HUES64 (cell line): Measurements from ENCODE around the gene PAXX.
"Not testable (repeated sequence)": the region's sequence is repeated elsewhere in the genome, so short reads cannot be mapped to it uniquely, and the experiment has no call there.

Experiments
- H3K27ac ChIP-seq: 2 replicates; pipeline ENCODE4 v1.7.0; 2013; ENCODE audit warnings: low read depth, low read length, inconsistent platforms
- H3K27me3 ChIP-seq: 2 replicates; pipeline ENCODE4 v1.6.1; 2013; ENCODE audit warnings: mild to moderate bottlenecking, low read length; ENCODE audit not compliant: insufficient read depth
- H3K36me3 ChIP-seq: 2 replicates; pipeline ENCODE4 v1.6.1; 2013; ENCODE audit warnings: mild to moderate bottlenecking, low read length; ENCODE audit not compliant: insufficient read depth
- H3K4me1 ChIP-seq: 2 replicates; pipeline ENCODE4 v1.6.1; 2013; ENCODE audit warnings: mild to moderate bottlenecking, low read length, moderate library complexity; ENCODE audit not compliant: insufficient read depth
- H3K4me3 ChIP-seq: 2 replicates; pipeline ENCODE4 v1.5.1; 2013; ENCODE audit warnings: mild to moderate bottlenecking, low read length, moderate library complexity
- H3K9ac ChIP-seq: 2 replicates; pipeline ENCODE4 v1.6.1; 2013; ENCODE audit warnings: mild to moderate bottlenecking, low read depth, low read length
- H3K9me3 ChIP-seq: 2 replicates; pipeline ENCODE4 v1.6.1; 2013; ENCODE audit warnings: low read depth, low read length; ENCODE audit not compliant: insufficient read depth
- WGBS: fragments of 150-250, 120-280 bp; methylation state at CpG from one replicate; pipeline ENCODE4 v1.1.7; 2013; ENCODE audit warnings: missing lambda C conversion rate; 5-methylcytosine and 5-hydroxymethylcytosine counted together

The PAXX gene

GRCh38 chr9:137032858-137033257 lies 40.6 kb downstream of the PAXX start:
- no peaks in the 10 kb centered on the region for H3K36me3 ChIP-seq
- H3K4me3 ChIP-seq, result no peak overlapping the region
- no peaks in the 10 kb centered on the region for H3K9me3 ChIP-seq
- peaks cover 10% of the 10 kb centered on the region for H3K27me3 ChIP-seq
- H3K9ac ChIP-seq, result no peak overlapping the region
- H3K4me1 ChIP-seq, result no peaks in the 10 kb centered on the region
- WGBS, result 87% methylated on average over 10 of the region's 10 CpGs
- H3K27ac ChIP-seq, result no peak overlapping the region

DNA sequence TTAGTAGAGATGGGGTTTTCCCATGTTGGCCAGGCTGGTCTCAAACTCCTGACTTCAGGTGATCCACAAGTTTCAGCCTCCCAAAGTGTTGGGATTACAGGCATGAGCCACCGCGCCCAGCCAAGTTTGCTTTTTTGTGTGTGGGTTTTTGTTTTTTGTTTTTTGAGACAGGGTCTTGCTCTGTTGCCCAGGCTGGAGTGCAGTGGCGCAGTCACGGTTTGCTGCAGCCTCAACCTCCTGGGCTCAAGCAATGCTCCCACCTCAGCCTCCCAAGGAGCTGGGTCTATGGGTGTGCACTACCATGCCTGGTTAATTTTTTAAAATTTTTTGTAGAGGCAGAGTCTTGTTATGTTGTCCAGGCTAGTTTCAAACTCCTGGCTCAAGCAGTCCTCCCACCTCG lies 41.3 kb downstream of the PAXX start:
- WGBS, result 96% methylated on average over 5 of the region's 5 CpGs

GRCh38 chr9:137034039-137034708 lies 42.0 kb downstream of the PAXX start:
- WGBS, result 84% methylated on average over 13 of the region's 15 CpGs
- Histone ChIP-seq H3K9ac (no peak overlapping the region), H3K9me3 (no peaks in the 10 kb centered on the region), H3K4me3 (no peak overlapping the region), H3K4me1 (no peaks in the 10 kb centered on the region), H3K27ac (no peak overlapping the region), H3K27me3 (peaks cover 1% of the 10 kb centered on the region), H3K36me3 (peaks cover 4% of the 10 kb centered on the region; the same call in 1 of the 2 replicates)

More for the DNA sequence above, 41.3 kb downstream of the PAXX start:
- not testable (repeated sequence) for H3K9me3 ChIP-seq, H3K4me3 ChIP-seq, H3K4me1 ChIP-seq, H3K27ac ChIP-seq, H3K27me3 ChIP-seq, H3K36me3 ChIP-seq, H3K9ac ChIP-seq

DNA sequence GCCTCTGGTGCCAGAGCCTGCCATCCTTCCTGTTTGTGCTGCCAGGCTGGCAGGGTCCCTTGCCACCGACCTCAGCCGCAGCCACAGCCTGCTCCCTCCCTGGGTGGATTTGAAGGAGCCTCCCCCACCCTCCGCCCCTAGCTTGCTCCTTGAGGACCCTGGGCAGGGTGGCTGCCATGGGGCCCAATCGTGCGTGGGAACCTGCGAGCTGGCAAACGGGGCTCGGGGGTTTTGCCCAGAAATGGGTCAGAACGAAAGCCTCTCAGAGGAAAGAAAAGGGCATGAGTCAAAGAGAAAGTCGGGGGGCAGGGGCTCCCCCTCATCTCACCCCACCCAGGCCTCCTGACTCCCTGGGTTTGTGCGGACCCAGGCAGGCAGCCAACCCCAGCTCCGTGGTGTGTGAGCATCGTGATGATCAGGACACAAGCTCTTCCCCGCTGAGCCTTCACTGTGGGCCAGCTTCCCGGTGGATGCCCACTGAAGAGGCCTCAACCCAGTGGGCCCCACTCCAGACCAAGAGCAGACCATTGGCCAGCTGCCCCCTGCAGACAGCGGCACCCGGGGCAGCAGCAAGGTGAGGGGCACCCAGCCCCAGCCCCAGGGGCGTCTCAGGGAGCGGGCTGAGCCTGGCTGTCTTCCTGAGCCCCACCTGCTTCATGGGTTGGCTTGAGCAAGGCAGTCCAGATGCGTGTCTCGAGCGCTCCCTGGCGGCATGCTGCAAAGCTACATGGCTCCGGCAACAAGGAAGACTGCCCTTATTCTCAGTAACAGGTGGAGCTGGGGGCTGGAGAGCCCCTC lies 42.7 kb downstream of the PAXX start:
- H3K9ac ChIP-seq, result no peak overlapping the region
- no peak overlapping the region for H3K27ac ChIP-seq
- no peaks in the 10 kb centered on the region for H3K9me3 ChIP-seq
- H3K36me3 ChIP-seq, result peaks cover 11% of the 10 kb centered on the region; the same call in 1 of the 2 replicates
- 42% methylated on average over 24 of the region's 24 CpGs for WGBS
- H3K4me1 ChIP-seq, result no peaks in the 10 kb centered on the region
- no peak overlapping the region for H3K4me3 ChIP-seq
- no peaks in the 10 kb centered on the region for H3K27me3 ChIP-seq

DNA sequence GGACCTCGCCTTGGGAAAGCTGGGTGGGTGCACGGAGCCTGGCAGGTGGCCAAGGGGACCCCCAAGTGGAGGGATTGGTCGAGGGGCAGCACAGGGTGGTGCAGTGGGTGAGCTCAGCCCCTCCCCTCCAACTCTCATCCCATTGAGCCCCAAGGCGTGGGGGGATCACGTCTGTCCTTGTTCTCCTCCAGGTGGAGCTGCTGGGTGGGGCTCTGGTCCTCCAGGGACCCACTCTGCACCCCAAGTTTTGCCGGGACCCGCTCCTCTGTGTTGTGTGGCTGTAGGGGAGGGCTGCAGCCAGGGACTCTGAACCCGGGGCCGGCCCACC lies 43.2 kb downstream of the PAXX start:
- 39% methylated on average over 8 of the region's 9 CpGs for WGBS
- no peak overlapping the region for H3K27ac ChIP-seq
- H3K36me3 ChIP-seq, result peaks cover 11% of the 10 kb centered on the region; the same call in 1 of the 2 replicates
- H3K9me3 ChIP-seq, result no peaks in the 10 kb centered on the region
- no peak overlapping the region for H3K9ac ChIP-seq
- no peak overlapping the region for H3K4me3 ChIP-seq
- no peaks in the 10 kb centered on the region for H3K27me3 ChIP-seq
- no peaks in the 10 kb centered on the region for H3K4me1 ChIP-seq

DNA sequence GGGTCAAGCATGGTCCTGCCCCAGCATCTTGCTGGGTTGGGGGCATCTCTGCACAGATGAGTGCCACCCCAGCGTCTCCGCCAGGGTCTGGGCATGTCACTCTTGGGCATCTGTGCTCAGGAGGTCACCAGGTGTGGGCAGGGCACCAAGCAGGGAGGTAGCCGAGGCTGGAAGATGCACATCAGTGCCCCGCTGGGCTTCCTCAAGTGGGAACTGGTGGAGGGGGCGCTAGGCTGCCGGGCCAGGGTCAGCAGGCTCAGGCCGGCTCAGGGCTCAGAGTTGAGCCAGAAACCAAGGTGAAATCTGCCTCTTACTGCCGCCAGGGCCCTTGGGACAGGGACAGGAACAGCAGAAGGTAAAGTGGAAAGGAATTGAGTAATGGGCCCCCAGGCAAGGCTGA lies 43.7 kb downstream of the PAXX start:
- H3K27me3 ChIP-seq, result no peaks in the 10 kb centered on the region
- no peak overlapping the region for H3K9ac ChIP-seq
- H3K36me3 ChIP-seq, result peaks cover 11% of the 10 kb centered on the region; the same call in 1 of the 2 replicates
- no peaks in the 10 kb centered on the region for H3K4me1 ChIP-seq
- H3K4me3 ChIP-seq, result no peak overlapping the region
- H3K9me3 ChIP-seq, result no peaks in the 10 kb centered on the region
- no peak overlapping the region for H3K27ac ChIP-seq
- WGBS, result 82% methylated on average over 8 of the region's 8 CpGs

- 91% methylated on average over 13 of the region's 13 CpGs for WGBS
- no peaks in the 10 kb centered on the region for H3K9me3 ChIP-seq
- no peak overlapping the region for H3K27ac ChIP-seq
- no peak overlapping the region for H3K9ac ChIP-seq
- H3K27me3 ChIP-seq, result no peaks in the 10 kb centered on the region
- H3K4me3 ChIP-seq, result no peak overlapping the region
- peaks cover 11% of the 10 kb centered on the region; the same call in 1 of the 2 replicates for H3K36me3 ChIP-seq
- no peaks in the 10 kb centered on the region for H3K4me1 ChIP-seq
Observed at GRCh38 chr9:137037035-137037434, 44.8 kb downstream of the PAXX start.

GRCh38 chr9:137037483-137037882 lies 45.3 kb downstream of the PAXX start:
- no peaks in the 10 kb centered on the region for H3K4me1 ChIP-seq
- H3K9me3 ChIP-seq, result no peaks in the 10 kb centered on the region
- no peaks in the 10 kb centered on the region for H3K27me3 ChIP-seq
- no peak overlapping the region for H3K27ac ChIP-seq
- 91% methylated on average over 10 of the region's 10 CpGs for WGBS
- H3K9ac ChIP-seq, result no peak overlapping the region
- no peak overlapping the region for H3K4me3 ChIP-seq
- H3K36me3 ChIP-seq, result peaks cover 11% of the 10 kb centered on the region; the same call in 1 of the 2 replicates

- H3K4me3 ChIP-seq, result no peak overlapping the region
- H3K9ac ChIP-seq, result no peak overlapping the region
- H3K9me3 ChIP-seq, result no peaks in the 10 kb centered on the region
- H3K27me3 ChIP-seq, result peaks cover 2% of the 10 kb centered on the region; the same call in 1 of the 2 replicates
- peaks cover 11% of the 10 kb centered on the region; the same call in 1 of the 2 replicates for H3K36me3 ChIP-seq
- no peak overlapping the region for H3K27ac ChIP-seq
- WGBS, result 91% methylated on average over 8 of the region's 9 CpGs
- H3K4me1 ChIP-seq, result no peaks in the 10 kb centered on the region
Observed at GRCh38 chr9:137038916-137039315, 46.7 kb downstream of the PAXX start.

- Histone ChIP-seq H3K27me3 (peaks cover 11% of the 10 kb centered on the region), H3K27ac (no peak overlapping the region), H3K9me3 (no peaks in the 10 kb centered on the region), H3K4me3 (no peak overlapping the region), H3K9ac (no peak overlapping the region), H3K4me1 (no peaks in the 10 kb centered on the region), H3K36me3 (peaks cover 11% of the 10 kb centered on the region; the same call in 1 of the 2 replicates)
- WGBS, result 94% methylated on average over 32 of the region's 32 CpGs
Observed at GRCh38 chr9:137039611-137040366, 47.6 kb downstream of the PAXX start.

GRCh38 chr9:137040568-137040967 lies 48.3 kb downstream of the PAXX start:
- peaks cover 11% of the 10 kb centered on the region; the same call in 1 of the 2 replicates for H3K36me3 ChIP-seq
- peaks cover 3% of the 10 kb centered on the region; the same call in 1 of the 2 replicates for H3K4me1 ChIP-seq
- 90% methylated on average over 23 of the region's 23 CpGs for WGBS
- H3K27ac ChIP-seq, result no peak overlapping the region
- no peaks in the 10 kb centered on the region for H3K9me3 ChIP-seq
- no peak overlapping the region for H3K4me3 ChIP-seq
- H3K9ac ChIP-seq, result no peak overlapping the region
- peaks cover 19% of the 10 kb centered on the region for H3K27me3 ChIP-seq
